ENCODE measurements around the gene GTF2F1.

The GTF2F1 gene

DNA sequence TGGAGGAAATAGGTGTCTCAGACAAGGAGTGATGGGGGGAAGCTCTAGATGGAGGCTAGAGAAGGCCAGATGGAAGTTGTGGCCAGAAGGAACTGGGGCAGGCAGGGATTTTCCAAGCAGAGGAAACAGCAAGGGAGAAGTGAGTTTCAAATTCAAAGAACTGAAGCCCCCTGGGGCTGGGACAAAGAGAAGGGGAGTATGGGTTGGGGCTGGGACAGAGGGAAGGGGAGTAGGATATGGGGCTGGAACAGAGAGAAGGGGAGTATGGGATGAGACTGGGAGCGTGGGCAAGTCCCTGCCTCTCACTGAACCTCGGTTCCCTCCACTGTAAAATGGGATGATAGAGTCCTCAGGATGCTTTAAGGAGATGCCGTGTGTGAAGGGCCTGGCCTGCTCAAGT is 1.9 kb upstream of the GTF2F1 start:
- H3K27ac ChIP-seq (replicated peaks): no peak overlapping the region
- H3K4me3 ChIP-seq (replicated peaks; ENCODE audit: insufficient read depth, low read length): no peak overlapping the region
- no peaks in the 10 kb centered on the region for H3K27me3 ChIP-seq (ENCODE audit: insufficient read depth, poor library complexity, severe bottlenecking)
- DNase-seq (ENCODE audit: low read depth in 1 of 2, low spot score in 1 of 2): no peak
- TF ChIP-seq SPI1 (IDR thresholded peaks at IDR 0.05; ENCODE audit: borderline replicate concordance, low read depth): no peak
- TF ChIP-seq GABPA (IDR thresholded peaks at IDR 0.05; ENCODE audit: low read depth): no peak
- TF ChIP-seq, protein P1, sequence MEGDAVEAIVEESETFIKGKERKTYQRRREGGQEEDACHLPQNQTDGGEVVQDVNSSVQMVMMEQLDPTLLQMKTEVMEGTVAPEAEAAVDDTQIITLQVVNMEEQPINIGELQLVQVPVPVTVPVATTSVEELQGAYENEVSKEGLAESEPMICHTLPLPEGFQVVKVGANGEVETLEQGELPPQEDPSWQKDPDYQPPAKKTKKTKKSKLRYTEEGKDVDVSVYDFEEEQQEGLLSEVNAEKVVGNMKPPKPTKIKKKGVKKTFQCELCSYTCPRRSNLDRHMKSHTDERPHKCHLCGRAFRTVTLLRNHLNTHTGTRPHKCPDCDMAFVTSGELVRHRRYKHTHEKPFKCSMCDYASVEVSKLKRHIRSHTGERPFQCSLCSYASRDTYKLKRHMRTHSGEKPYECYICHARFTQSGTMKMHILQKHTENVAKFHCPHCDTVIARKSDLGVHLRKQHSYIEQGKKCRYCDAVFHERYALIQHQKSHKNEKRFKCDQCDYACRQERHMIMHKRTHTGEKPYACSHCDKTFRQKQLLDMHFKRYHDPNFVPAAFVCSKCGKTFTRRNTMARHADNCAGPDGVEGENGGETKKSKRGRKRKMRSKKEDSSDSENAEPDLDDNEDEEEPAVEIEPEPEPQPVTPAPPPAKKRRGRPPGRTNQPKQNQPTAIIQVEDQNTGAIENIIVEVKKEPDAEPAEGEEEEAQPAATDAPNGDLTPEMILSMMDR (IDR thresholded peaks at IDR 0.05; ENCODE audit: insufficient read depth, low read length): no peak
- TF ChIP-seq POLR2AphosphoS5 (IDR thresholded peaks at IDR 0.05; ENCODE audit: low read depth): no peak
- TF ChIP-seq, protein P2, sequence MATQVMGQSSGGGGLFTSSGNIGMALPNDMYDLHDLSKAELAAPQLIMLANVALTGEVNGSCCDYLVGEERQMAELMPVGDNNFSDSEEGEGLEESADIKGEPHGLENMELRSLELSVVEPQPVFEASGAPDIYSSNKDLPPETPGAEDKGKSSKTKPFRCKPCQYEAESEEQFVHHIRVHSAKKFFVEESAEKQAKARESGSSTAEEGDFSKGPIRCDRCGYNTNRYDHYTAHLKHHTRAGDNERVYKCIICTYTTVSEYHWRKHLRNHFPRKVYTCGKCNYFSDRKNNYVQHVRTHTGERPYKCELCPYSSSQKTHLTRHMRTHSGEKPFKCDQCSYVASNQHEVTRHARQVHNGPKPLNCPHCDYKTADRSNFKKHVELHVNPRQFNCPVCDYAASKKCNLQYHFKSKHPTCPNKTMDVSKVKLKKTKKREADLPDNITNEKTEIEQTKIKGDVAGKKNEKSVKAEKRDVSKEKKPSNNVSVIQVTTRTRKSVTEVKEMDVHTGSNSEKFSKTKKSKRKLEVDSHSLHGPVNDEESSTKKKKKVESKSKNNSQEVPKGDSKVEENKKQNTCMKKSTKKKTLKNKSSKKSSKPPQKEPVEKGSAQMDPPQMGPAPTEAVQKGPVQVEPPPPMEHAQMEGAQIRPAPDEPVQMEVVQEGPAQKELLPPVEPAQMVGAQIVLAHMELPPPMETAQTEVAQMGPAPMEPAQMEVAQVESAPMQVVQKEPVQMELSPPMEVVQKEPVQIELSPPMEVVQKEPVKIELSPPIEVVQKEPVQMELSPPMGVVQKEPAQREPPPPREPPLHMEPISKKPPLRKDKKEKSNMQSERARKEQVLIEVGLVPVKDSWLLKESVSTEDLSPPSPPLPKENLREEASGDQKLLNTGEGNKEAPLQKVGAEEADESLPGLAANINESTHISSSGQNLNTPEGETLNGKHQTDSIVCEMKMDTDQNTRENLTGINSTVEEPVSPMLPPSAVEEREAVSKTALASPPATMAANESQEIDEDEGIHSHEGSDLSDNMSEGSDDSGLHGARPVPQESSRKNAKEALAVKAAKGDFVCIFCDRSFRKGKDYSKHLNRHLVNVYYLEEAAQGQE (IDR thresholded peaks at IDR 0.05; ENCODE audit: insufficient replicate concordance, low read depth): no peak

DNA sequence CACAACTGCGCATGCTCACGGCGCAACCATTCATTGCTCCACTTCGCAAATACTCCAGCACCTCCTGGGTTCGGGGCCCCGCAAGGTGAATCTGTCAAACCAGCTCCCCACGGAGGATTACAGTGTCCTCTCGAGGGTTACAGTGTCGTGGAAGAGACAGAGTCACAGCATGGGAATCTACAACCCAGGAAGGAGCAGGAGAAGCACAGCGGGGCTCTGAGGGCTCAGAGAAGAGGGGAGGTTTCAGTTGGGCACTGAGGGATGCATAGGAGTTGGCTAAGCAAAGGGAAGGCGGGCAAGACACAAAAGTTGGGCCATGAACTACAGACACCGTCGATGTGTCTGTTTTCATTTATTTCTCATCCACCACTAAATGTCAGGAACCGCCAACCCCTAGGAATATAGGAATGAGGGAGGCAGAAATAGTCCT is 1.0 kb upstream of the GTF2F1 start:
- TF ChIP-seq, protein P2 (IDR thresholded peaks at IDR 0.05; ENCODE audit: insufficient replicate concordance, low read depth): no peak
- TF ChIP-seq, protein P1 (IDR thresholded peaks at IDR 0.05; ENCODE audit: insufficient read depth, low read length): no peak
- TF ChIP-seq GABPA (IDR thresholded peaks at IDR 0.05; ENCODE audit: low read depth): no peak
- no peak for TF ChIP-seq SPI1 (IDR thresholded peaks at IDR 0.05; ENCODE audit: borderline replicate concordance, low read depth)
- no peak for TF ChIP-seq POLR2AphosphoS5 (IDR thresholded peaks at IDR 0.05; ENCODE audit: low read depth)
- peak overlapping the region; percentile 83 for H3K27ac ChIP-seq (replicated peaks)
- no peaks in the 10 kb centered on the region for H3K27me3 ChIP-seq (ENCODE audit: insufficient read depth, poor library complexity, severe bottlenecking)
- peak in 1 of 2 experiments; percentile 75 for DNase-seq (ENCODE audit: low read depth in 1 of 2, low spot score in 1 of 2)
- H3K4me3 ChIP-seq (replicated peaks; ENCODE audit: insufficient read depth, low read length): peak overlapping the region; percentile 98

DNA sequence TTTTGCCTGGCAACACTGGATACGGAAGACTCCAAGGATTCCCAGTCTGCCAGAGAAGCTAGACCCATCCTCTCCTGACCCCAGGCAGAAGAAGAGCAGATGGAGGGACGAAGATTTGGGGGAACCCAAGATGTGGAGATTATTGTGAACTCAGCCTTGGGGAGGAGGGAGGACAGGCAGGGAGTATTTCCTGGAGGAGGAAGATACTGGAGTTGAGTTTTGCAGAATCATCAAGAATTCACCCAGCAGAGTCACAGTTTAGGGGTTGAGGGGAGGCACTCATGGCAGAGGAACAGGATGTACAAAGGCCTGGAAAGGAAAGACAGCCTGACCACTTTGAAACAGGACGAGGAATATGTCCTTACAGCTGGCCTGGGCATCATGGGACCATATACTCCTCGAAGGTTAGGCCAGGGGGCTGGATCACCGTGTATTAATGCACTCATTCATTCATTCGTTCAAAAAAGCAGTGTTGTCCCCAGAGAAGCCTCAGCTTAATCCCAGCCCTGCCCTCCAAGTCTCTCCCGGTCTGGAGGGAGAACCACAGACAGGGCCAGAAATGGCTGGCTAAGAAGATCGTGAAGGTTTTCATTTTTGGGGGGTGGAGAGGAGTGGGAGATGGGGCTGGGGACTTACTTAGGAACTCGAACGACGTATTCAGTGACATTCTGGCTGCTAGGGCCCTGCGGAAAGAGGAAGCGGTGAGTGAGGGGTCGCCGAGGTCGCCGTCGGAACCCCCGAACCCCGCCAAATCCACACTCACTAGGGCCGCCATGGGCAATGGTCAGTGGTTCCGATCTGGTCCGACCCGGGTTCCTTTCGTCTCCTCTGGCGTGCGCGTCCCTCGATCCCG is 517 bp downstream of the GTF2F1 start:
- Histone ChIP-seq H3K27ac (replicated peaks) (peak overlapping the region; percentile 83), H3K4me3 (replicated peaks; ENCODE audit: insufficient read depth, low read length) (peak overlapping the region; percentile 98), H3K27me3 (ENCODE audit: insufficient read depth, poor library complexity, severe bottlenecking) (no peaks in the 10 kb centered on the region)
- DNase-seq (ENCODE audit: low read depth in 1 of 2, low spot score in 1 of 2): no peak
- no peak for TF ChIP-seq POLR2AphosphoS5 (IDR thresholded peaks at IDR 0.05; ENCODE audit: low read depth)
- TF ChIP-seq SPI1 (IDR thresholded peaks at IDR 0.05; ENCODE audit: borderline replicate concordance, low read depth): peak; percentile 43; the same call in 1 of the 2 replicates
- TF ChIP-seq, protein P1 (IDR thresholded peaks at IDR 0.05; ENCODE audit: insufficient read depth, low read length): no peak
